Medulla oblongata (tissue), 1 donor: ENCODE results near the gene CYSRT1.
A peak's percentile ranks its signal among the peaks of the same experiment; 100 is the strongest.

Source experiments
- DNase-seq: peaks from one replicate; pipeline ENCODE4 v3.0.0-alpha.2; 2015; ENCODE audit errors: extremely low spot score

The CYSRT1 gene

GRCh38 chr9:137212520-137212919 is 12.5 kb upstream of the CYSRT1 start:
- DNase-seq, result no peak

GRCh38 chr9:137213160-137214060 is 11.6 kb upstream of the CYSRT1 start:
- DNase-seq, result peak; percentile 76

- no peak for DNase-seq
Measured at GRCh38 chr9:137214620-137215019, 10.4 kb upstream of the CYSRT1 start.

- no peak for DNase-seq
Measured at GRCh38 chr9:137215196-137215986, 9.6 kb upstream of the CYSRT1 start.

GRCh38 chr9:137216188-137216965 is 8.6 kb upstream of the CYSRT1 start:
- DNase-seq, result no peak

- no peak for DNase-seq
Measured at GRCh38 chr9:137217276-137218211, 7.4 kb upstream of the CYSRT1 start.

- DNase-seq, result no peak
Measured at GRCh38 chr9:137218212-137218753, 6.7 kb upstream of the CYSRT1 start.

GRCh38 chr9:137218754-137219271 is 6.2 kb upstream of the CYSRT1 start:
- DNase-seq, result no peak

GRCh38 chr9:137219757-137220316 is 5.1 kb upstream of the CYSRT1 start:
- DNase-seq, result no peak

- DNase-seq, result no peak
Measured at GRCh38 chr9:137220317-137221094, 4.5 kb upstream of the CYSRT1 start.

GRCh38 chr9:137221095-137221505 is 3.9 kb upstream of the CYSRT1 start:
- no peak for DNase-seq

- DNase-seq, result no peak
Measured at GRCh38 chr9:137221506-137222111, 3.4 kb upstream of the CYSRT1 start.

GRCh38 chr9:137222190-137223077 is 2.5 kb upstream of the CYSRT1 start, which contains the start of gene RNF208:
TSS of gene RNF208 (minus strand) at chr9:137222240. CDS start at chr9:137221212, 1,028 bp downstream.
- no peak for DNase-seq

- peak; percentile 98 for DNase-seq
Measured at GRCh38 chr9:137223078-137223970, 1.6 kb upstream of the CYSRT1 start.

GRCh38 chr9:137225699-137226331 is 841 bp downstream of the CYSRT1 start:
- no peak for DNase-seq
